GF-D8 (cell line): ENCODE data around the gene FBXW4.

Source experiments
- DNase-seq: peaks from one replicate; lab custom pipeline; 2025; lab: John Stamatoyannopoulos, UW

FBXW4 gene

DNA sequence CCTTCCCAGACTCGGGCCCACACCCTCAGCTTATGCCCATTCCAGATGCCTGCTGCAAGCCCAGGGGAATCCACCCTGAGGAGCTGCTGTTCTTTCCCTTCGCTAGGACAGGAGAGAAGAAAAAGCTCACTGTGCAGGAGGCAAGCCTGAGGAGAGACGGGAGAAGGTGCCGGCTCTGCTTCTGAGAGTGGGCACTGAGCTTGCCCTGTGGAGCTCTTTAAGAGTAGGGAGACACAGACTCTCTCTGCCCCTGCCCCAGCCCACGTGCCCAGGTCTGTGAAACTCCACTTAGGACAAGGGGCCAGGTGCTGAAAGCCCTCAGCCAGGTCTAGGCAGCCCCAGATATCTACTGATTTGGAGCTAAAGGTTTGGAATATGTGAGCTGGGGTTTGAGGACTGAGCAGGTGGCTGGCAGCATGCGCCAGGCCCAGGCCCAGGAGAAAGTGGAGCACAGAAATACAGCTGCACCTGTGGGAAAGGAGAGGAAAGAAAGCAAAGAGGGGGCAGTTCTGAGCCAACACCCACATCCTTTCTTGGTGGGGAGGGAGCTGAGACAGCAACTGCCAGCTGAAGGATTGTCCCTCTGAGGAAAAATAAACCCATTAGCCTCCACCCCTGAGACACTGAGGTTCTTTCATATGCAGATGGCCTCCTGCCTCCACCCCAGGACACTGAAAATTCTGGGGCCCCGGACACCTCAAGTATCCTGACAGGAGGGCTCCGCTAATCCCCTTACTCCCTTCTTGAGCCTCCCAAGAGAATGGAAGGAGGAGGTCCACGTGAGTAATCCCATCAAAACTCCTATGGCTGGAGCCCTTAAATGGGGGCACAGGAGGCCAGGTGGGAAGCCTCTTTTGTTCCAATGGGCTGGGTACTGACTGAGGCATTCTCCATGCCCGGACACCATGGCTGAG, 114.2 kb downstream of the FBXW4 start:
- DNase-seq: no peak

DNA sequence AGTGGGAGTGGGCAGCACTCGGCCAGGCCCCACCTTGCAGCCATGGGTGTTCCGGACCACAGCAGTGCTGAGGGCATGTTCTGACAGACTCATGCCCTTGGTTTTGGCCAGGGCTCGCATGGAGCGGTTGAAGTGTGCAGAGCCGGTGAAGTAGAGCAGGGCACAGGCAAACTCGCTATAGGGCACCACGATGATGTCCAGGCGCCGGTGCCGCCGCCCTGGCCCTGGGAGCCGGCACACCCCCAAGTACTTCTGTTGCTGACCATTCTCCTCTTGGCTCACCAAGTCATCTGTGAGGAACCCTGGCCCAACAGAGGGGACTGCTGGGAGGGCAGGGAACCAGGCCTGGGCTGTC, 115.5 kb downstream of the FBXW4 start:
- DNase-seq: no peak

DNA sequence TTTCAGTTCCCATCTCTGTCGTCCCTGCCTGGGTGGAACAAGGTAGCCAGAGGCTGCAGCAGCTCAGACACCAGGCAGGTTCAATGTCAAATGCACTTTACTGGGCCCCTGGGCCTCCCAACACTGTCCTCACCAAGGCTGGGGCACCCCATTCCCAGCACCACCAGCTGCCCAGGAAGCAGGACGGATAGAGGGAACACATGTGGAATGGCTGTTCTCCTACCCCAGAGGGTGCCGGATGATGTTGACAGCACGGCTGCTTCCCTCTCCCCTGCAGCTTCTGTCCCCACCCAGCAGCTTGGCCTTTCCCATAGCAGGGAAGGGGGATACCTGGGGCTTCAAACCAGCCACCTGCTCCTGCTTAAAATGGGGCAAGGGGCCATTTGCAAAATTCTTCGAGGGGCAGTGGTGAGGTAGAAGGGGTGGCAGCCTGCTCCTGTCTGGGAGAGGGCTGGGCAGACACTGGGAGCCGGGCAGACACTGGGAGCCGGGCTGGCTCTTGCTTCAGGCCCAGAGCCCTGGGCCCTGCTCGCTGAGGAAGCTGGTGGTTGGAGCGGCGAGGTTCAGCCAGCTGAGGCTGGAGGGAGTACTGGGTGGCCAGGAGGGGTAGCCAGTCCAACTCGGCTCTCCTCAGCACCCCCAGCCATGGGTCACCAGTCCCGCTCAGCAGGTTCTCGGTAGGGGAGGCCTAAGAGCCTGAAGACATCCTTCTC, 116.0 kb downstream of the FBXW4 start:
- no peak for DNase-seq

DNA sequence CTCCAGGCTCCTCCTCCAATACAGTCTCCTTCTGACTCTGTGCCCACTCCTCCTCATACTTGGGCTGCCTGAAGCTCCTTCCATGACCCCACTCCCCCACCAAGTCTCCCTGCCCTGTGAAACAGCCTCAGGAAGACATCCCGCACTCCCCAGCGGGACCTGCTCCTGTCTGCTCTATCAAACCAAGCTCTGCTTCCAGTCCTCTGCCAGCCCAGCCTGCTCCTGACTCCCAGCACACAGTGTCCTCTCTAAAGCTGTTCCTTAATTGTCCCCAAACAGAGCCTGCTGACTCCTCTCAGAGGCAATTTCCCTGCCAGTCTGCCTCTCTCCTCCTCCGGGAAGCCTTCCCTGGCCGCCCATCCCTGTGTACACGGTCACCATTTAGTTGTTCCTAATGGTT, 116.8 kb downstream of the FBXW4 start:
- no peak for DNase-seq

DNA sequence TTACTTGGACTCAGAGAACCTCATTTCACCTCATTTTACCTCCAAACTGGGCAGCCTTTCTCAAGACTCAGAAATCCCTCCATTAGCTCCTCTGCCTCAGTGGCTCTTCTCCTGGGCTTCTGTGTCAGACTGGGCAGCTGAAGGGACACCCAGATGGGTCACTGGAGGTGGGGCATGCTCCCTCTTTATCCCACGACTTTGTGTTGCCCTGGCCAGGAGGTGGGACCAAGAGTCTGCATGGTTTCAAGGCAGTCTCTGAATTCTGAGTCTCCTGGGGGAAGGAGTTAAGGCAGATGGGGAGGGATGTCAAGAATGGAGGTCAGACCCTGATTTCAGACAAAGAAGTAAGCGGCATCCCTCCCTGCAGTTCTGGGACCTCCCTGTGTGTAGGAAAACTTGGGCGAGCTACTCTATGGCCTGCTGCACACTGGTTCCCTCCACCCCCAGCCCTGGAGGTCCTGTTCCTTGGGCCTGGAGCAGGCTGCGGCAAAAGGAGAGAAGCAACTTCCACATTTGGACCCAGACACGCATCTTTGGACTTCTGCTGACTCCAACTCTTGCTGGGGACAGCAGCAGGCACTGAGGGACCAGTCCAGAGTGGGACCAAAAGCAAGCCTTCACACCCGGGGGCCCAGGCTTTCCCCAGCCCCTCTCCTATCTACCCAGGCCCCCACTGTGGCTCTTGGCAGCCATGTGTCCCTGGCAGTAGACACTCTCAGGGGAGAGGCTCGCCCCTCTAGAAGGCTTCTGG, 117.7 kb downstream of the FBXW4 start:
- no peak for DNase-seq

DNA sequence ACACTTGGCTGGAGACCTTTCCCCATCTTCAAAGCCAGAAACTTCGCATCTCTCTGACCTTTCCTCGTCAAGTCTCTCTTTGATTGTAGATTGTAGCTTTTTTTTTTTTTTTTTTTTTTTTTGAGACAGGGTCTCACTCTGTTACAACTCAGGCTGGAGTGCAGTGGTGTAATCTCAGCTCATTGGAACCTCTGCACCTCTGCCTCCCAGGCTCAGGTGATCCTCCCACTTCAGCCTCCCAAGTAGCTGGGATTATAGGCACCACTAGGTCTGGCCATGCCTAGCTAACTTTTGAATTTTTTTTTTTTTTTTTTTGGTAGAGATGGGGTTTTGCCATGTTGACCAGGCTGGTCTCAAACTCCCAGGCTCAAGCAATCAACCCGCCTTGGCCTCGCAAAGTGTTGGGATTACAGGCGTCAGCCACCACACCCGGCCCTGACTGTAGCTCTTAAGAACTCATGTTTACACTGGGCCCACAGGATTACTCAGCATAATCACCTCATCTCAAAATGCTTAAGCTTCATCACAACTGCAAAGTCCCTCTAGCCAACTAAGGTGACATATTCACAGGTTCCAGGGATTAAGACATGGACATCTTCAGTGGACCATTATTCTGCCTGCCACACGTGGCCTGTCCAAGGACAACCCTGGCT, 118.6 kb downstream of the FBXW4 start:
- DNase-seq: no peak

DNA sequence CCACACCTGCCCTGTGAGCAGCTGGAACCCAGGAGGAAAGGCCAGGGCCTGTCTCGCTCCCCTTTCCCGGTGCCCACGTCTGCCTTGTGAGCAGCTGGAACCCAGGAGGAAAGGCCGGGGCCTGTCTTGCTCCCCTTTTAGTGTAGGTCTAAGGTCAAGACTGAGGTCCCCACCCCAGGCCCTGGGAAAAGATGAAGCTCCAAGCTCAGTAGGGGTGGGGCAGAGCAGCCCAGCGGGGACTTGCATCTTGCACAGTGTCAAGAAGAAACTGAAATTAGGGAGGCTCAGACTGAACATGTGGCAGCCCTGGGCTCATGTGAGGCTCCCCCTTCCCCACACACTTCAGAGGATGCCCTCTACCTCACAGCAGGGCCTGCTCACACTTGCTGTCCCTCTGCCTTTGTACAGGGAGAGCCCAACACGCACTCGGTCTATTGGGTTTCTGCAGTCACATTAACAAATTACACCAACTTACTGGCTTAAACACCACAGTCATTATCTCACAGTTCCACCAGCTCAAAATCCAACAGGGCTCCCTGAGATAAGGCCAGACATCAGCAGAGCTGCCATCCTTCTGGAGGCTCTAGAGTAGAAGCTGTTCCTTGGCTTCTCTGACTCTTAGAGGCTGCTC, 119.3 kb downstream of the FBXW4 start:
- DNase-seq: no peak

DNA sequence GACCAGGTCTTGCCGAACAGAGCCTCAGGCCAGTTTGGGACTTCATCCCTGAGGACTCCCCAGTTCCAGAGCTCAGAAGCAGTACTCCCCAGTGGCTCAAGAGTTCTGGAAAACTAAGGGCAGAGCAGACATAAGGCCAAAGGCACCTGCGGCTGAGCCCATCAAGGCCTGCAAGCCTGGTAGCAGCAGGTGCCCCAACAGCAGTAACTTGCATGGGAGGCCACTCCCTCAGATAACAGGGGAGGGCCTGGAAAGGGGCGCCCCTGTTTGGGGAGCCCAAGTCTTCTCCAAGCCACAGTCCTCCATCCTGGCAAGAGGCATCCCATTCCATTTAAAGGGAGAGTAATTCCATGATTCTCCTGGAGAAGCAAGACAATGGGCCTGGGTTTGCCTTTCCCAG, 119.9 kb downstream of the FBXW4 start:
- no peak for DNase-seq

DNA sequence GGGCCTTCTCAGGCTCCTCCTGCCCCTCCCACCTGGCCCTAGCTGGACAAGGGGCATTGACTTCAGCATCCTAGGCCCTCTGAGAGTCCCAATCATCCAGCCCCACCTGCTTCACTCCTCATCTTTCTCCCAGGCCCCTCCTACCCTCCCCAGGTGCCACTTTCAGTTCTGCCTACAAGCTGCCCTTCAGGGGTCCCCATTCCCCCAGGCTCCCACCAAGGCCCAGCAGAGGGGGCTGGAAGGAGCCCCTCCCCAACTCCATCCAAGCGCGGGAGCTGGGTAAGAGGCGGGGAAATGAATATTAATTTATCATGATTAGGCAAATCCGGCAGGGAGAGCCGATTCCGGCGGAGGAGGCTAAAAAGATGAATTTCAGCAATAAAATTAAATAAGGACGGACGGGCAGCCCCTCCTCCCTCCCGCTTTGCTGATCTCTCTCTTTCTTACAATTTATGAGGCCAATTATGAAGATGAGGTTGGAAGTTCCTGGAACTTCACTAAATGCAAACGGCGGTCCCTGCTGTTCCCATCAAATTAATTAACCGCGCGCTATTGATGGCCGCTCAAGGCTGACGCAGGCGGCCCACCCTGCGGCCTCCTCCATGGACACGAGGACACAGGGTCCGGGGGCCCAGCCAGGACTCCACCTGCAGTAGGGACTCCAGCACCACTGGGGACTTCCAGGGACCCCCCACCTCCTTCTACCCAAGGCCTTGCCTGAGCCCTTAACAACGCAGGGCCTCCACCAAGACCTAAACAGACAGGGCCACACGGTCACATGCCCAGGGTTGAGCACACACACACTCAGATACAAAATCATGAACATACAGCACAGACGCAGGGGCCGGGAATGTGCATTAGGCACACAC, 120.9 kb downstream of the FBXW4 start:
- no peak for DNase-seq

DNA sequence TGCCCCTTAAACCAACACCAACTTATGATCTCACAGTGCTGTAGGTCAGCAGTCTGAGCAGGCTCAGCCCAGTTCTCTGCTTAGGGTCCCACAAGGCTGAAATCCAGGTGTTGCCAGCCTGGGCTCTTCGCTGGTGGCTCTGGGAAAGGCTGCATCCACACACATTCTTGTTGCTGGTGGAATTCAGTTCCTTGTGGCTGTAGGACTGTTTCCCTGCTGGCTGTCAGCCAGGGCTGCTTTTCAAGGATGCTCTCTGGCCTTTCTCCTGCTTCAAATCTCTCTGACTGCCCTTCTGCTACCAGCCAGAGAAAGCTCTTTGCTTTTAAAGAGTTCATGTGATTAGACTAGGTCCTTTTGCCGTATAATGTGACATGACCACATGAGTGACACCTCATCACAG, 122.2 kb downstream of the FBXW4 start:
- no peak for DNase-seq

DNA sequence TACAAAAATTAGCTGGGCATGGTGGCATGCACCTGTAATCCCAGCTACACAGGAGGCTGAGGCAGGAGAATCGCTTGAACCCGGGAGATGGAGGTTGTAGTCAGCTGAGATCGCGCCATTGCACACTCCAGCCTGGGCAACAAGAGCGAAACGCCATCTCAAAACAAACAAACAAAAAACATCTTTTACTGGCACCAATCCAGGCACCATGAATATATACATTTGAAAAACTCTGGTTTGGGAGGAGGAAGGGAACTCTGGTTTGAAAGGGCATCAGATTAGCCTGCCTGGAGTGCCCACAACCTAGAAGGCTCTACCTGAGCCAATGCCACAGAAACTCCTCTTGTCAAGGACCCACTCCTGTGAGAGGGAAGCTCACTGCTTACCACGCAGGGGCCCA, 122.8 kb downstream of the FBXW4 start:
- DNase-seq: no peak

DNA sequence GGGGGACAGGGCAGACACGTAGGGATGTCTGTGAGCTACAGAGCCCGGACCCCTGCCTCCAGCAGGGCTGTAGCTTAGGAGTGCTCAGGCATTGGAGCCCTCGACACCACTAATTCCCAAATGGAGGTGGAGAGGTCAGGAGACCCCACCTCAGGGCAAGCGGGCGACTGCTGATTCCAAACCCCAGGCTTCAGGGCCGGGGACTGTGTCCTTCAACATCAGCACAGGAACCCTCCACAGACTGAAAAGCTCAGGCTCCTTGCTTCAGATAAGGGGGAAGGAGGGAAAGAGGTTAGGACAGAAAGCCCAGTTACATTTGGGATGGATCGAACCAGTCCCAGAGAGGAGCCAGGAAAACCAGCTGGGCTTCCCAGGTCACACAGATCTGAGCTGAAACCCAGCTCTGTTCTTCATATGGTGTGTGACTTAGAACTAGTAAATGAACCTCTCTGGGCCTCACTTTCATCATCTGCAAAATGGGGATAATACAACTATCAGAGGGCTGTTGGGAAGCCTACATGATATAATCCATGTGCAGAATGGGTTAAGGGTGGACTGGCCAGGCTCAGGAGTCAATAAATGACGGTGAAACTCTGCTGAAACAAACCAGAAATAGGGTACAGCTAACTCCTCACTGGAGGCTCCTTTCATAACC, 123.6 kb downstream of the FBXW4 start:
- no peak for DNase-seq

DNA sequence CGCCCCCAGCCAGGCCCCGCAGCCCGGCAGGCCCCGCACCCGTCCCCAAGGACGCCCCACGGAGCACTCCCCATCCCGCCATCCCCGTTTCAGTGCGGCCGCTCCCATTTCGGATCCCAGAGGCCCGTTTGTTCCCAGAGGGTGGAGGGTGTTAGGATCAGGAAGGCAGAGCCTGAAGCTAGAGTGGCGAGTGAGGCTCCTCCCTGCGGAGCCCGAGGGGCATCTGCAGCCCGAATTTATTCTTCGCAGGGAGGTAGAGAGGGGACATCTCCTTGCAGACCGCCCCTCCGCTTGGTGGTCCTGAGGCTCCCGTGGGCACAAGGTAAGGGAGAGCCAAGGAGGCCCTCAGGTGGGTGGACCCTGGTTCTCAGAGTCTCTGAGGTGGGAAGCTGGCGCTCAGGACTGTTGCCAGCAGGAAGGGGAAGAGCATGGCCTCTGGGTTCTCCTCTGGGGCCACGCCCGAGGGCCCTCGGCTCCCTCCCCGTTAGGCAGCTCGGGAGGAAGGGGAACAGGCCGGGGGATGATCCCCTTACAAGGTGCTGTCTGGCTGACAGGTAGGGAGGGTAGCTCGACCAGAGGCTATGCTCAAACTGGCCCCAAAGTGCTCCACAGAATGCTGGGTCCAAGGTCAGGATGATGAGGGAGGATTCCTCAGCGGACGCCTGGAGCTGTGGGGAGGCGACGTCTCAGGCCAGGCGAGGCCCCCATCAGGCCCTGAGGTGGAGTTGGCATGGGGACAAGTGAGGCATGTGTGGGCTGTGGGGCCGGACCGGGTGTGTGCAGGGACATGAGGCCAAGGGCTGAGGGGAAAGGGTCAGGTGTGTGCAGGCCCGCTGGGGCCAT, 124.3 kb downstream of the FBXW4 start:
- no peak for DNase-seq

DNA sequence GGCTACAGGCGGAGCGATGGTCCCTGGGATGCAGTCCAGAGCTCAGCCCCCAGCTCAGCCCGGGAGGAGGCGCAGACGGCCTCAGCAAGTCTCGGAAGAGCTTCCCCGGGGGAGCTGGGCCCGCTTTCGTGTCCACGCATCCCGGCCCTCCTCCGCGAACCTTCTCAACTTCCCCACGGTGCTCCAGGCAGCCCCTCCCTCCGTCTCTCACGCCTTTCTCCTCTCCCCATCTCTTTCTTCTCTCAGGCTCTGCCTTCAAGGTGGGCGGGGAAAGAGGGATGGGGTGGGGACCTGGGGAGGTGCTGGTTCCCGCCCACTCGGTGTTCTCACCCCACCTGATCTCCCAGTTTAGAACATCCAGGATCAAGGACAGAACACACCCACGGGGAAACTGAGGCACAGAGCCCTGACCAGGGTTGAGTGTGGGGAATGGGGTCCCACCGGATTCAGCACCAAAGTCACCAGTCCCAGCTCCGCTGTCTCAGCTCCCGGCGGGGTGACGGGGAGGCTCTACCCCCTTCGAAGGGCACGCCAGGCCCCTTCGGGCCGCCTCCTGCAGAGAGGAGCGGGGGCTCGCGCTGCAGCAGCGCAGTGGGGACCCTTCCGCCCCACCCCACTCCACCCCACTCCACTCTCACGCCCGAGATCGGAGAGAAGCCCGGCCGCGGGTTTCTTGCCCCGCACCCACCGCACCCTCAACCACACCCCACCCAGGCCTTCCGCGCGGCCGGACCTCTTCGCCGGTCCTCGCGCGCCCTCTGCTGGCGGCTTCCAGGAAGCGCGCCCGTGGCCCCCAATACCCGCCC, 125.1 kb downstream of the FBXW4 start:
- no peak for DNase-seq

DNA sequence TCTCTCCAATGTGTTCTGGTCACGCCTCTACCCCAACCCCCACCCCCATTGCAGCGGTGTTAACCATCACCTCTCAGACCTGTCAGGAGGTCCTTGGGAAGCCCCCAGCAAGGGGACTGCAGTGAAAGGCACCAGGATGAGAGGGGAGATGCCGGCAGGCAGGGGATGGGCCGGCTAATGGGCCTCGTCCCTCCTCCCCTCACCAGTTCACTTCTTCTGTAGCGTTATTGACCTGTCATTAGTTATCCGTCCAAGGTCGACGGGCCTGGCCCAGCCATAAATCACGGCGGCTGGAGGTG, 125.7 kb downstream of the FBXW4 start:
- no peak for DNase-seq

DNA sequence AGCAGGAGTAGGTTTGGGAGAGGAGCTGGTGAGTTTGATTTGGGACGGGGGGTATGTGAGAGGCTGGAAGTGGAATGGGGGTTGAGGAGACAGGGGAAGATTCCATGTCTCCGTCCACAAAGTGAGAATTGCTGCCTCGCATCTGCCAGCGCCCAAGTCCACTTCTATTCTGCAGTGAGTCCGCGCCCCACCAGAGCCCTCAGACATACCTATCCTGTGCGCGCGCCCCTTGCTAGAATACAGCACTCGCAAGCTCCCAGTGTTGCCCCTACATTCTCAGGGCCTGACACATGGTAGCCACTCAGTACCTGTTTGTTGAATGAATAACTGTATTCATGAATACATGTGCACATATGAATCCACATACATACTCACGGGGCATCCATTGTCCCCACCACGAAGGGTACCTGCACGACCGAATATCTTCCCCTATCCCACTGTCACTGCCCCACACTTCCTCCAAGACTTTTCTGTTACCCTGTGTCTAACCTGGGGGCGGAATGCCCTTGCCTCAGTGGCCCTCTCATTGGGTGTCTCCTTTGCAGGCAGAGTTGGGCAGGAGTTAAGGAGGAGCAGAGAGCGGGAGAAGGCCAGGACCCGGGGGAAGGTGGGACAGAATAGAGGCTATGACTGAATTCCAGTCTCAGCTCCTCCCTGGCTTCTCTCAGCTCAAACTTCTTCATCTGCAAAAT, 126.8 kb downstream of the FBXW4 start:
- no peak for DNase-seq

DNA sequence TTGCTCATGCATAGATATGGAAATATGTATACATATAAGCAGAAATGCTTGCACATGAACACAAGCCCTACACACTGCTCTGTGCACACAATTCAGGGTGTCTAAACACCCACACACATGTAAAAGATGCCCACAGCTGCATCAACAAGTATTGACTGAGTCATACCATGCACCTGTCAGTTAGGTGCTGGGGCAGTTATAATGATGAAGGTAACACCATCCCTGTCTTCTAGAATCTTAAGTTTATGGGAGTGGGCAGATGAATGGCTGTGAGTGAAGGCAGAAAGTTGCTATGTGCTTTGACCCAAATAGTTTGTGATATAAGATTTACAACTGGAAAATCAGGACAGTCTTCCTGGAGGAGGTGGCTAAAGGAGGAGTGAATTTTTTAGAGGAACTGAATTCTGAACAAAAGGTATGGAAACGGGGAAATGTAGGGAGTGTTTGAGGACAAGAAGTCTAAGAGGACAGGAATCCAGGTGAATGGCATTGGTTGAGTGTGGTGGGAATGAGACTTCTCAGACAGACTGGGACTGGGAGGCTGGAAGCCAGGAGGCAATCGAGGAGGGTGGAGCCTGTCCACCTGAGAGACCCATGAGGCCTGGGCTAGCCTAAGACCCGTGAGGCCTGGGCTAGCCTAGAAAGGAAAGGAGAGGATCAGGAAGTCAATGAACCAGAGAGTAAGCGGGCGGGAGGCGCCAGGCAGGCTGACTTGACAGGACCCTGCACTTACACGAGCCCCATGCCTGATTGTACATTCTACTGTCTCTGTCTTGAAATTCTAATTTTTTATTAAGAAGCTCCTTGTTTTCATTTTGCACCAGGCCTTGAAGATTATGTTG, 127.6 kb downstream of the FBXW4 start:
- DNase-seq: no peak
